Pancreas (tissue), 10 donors: Measurements from ENCODE around the gene MRPS18A. TPM values are rescaled to one million over a fixed set of nuclear protein-coding genes. Genes with fewer than 3 reads are reported as not detected.

Source experiments
- ATAC-seq, 4 donors: fragments of 200-7000 bp; cut with Tn5 transposase; one replicate each; pipeline versions ENCODE4 v1.8.0 to v1.9.1; 2020; ENCODE audit warnings: mild to moderate bottlenecking in 4 of 4, moderate library complexity in 4 of 4
- DNase-seq, 6 donors: peaks; one replicate each; pipeline ENCODE4 v3.0.0-alpha.2; 2020
- FAIRE-seq: peaks from 2 replicates; lab custom pipeline; 2012; peaks lifted over from hg19 to GRCh38; lab: Jason Lieb, UNC
- H3K27ac ChIP-seq, 4 donors: fragments of 200-600 bp; sonication (generic); 1 replicate in 3 of 4; 2 replicates in 1 of 4; pipeline versions ENCODE4 v1.5.0 to v1.8.0; 2020
- H3K27me3 ChIP-seq, 4 donors: fragments of 200-600 bp; one replicate each; pipeline ENCODE4 v1.8.0; 2021
- H3K36me3 ChIP-seq, 3 donors: fragments of 200-600 bp; sonication (generic) in 1 of 3; one replicate each; pipeline versions ENCODE4 v1.5.0 to v1.8.0; 2020 to 2021
- H3K4me1 ChIP-seq, 3 donors: fragments of 200-600 bp; one replicate each; pipeline ENCODE4 v1.8.0; 2021
- H3K4me3 ChIP-seq, 4 donors: fragments of 200-600 bp; sonication (generic) in 2 of 4; one replicate each; pipeline versions ENCODE4 v1.5.0 to v1.8.0; 2020 to 2021
- H3K9me3 ChIP-seq, 4 donors: fragments of 200-600 bp; one replicate each; pipeline ENCODE4 v1.8.0; 2021
- CTCF ChIP-seq, 4 donors: fragments of 200-600 bp; sonication (generic) in 3 of 4; IDR thresholded peaks; one replicate each; pipeline versions ENCODE4 v1.5.0 to v1.8.0; 2021; ENCODE audit warnings: antibody characterized with exemption in 4 of 4
- WGBS, 2 donors: extraction: QIAGEN DNeasy Blood & Tissue Kit; methylation state at CpG; one replicate each; pipeline ENCODE4 v1.1.7; 2013; 5-methylcytosine and 5-hydroxymethylcytosine counted together
- intact Hi-C, 3 donors: fragments of 100-400 bp; cut with DNase I; formaldehyde crosslinking; loops; one replicate each; pipeline versions ENCODE4 v1.11.1 to v1.14.2; 2022
- polyA plus RNA-seq, 2 donors: library from polyadenylated mRNA; stranded (reverse); fragments of 200-250 nt; gene quantifications; one replicate each; pipeline ENCODE4 v1.2.3, GENCODE V29; 2013
- total RNA-seq, 6 donors: library from RNA; stranded (reverse); fragmentation: NEBNext Ultra II Directional in 4 of 6; extraction: Animal tissue kit (Norgen Biotek cat#: 25700) in 4 of 6; gene quantifications; one replicate each; pipeline versions ENCODE4 v1.2.1 to v1.2.4, GENCODE V29; 2021 to 2023
- donor health status: healthy with polysubstance abuse.
- donor health status: DM: no; HTN: no; CAD: no; lungs with moderate emphysema.
- donor health status: DM: no; HTN: no; CAD: no.
- donor health status: control.
- donor health status: control.
- donor health status: Bipolar disorder and iron deficiency.
- donor health status: DM: yes; HTN: yes; CAD: no.
- donor health status: DM: no; HTN: no; CAD: no.
- donor health status: DM: no; HTN: no; CAD: no.
- donor health status: DM: yes; HTN: yes; CAD: no.

Gene MRPS18A
- total and polyA plus RNA-seq, 8 donors, result 10.9 to 24.6 (median 15.7) TPM

GRCh38 chr6:43727634-43728033, 40.0 kb upstream of the MRPS18A start:
- WGBS, 2 donors, result 70 to 81% methylated on average over 3 of the region's 3 CpGs
- FAIRE-seq, result no peak

GRCh38 chr6:43725643-43726580, 38.3 kb upstream of the MRPS18A start:
- intact Hi-C loops, result loop anchor here in 1 of 3 donors (5.0 kb wide), 1 partner anchor 356 kb away; no protein-coding TSS in a partner anchor
- ATAC-seq (no peak), DNase-seq (no peak), FAIRE-seq (no peak)
- 75 to 79% methylated on average over 7 of the region's 7 CpGs for WGBS, 2 donors
- no peak for TF ChIP-seq CTCF (IDR thresholded peaks at IDR 0.05)
- Histone ChIP-seq H3K4me3 (no peak overlapping the region), H3K4me1 (no peaks in the 10 kb centered on the region), H3K36me3 (no peaks in the 10 kb centered on the region), H3K27ac (no peak overlapping the region), H3K9me3 (no peaks in the 10 kb centered on the region), H3K27me3 (no peaks in the 10 kb centered on the region)

More at GRCh38 chr6:43727634-43728033, 40.0 kb upstream of the MRPS18A start:
- TF ChIP-seq CTCF (IDR thresholded peaks at IDR 0.05), result no peak
- no peaks in the 10 kb centered on the region for H3K9me3 ChIP-seq
- H3K27me3 ChIP-seq, result no peaks in the 10 kb centered on the region
- H3K4me1 ChIP-seq, result no peaks in the 10 kb centered on the region
- no peak overlapping the region for H3K4me3 ChIP-seq
- H3K36me3 ChIP-seq, result no peaks in the 10 kb centered on the region
- H3K27ac ChIP-seq, result no peak overlapping the region
- DNase-seq (no peak), ATAC-seq (no peak)
- intact Hi-C loops, result loop anchor here in 1 of 3 donors (5.0 kb wide), 1 partner anchor 355 kb away; no protein-coding TSS in a partner anchor

- Histone ChIP-seq H3K36me3 (no peaks in the 10 kb centered on the region), H3K27ac (peak overlapping the region in 1 of 4 donors; percentile 26), H3K27me3 (no peaks in the 10 kb centered on the region), H3K9me3 (no peaks in the 10 kb centered on the region), H3K4me3 (no peak overlapping the region), H3K4me1 (no peaks in the 10 kb centered on the region)
- no peak for TF ChIP-seq CTCF (IDR thresholded peaks at IDR 0.05)
- DNase-seq, result peak; percentile 38 to 68 (median 61)
- WGBS, 2 donors, result 59 to 60% methylated on average over 17 of the region's 17 CpGs
- intact Hi-C loops, result loop anchor here in 2 of 3 donors (5.0 kb wide), 2 partner anchors 352 to 357 kb away; no protein-coding TSS in a partner anchor
- ATAC-seq, result peak; percentile 26 to 89 (median 79)
- no peak for FAIRE-seq
Observed at GRCh38 chr6:43724914-43725642, 37.5 kb upstream of the MRPS18A start.

GRCh38 chr6:43724354-43724753, 36.8 kb upstream of the MRPS18A start:
- H3K9me3 ChIP-seq, result no peaks in the 10 kb centered on the region
- ATAC-seq, result no peak
- H3K4me1 ChIP-seq, result no peaks in the 10 kb centered on the region
- no peak for TF ChIP-seq CTCF (IDR thresholded peaks at IDR 0.05)
- 56 to 80% methylated on average over 2 of the region's 2 CpGs for WGBS, 2 donors
- H3K36me3 ChIP-seq, result no peaks in the 10 kb centered on the region
- H3K27me3 ChIP-seq, result no peaks in the 10 kb centered on the region
- intact Hi-C loops, result loop anchor here in 1 of 3 donors (5.0 kb wide), 1 partner anchor 353 kb away; no protein-coding TSS in a partner anchor
- H3K4me3 ChIP-seq, result no peak overlapping the region
- no peak overlapping the region for H3K27ac ChIP-seq
- DNase-seq, result no peak
- no peak for FAIRE-seq
